ENCODE results near the gene POU3F3.

DNA sequence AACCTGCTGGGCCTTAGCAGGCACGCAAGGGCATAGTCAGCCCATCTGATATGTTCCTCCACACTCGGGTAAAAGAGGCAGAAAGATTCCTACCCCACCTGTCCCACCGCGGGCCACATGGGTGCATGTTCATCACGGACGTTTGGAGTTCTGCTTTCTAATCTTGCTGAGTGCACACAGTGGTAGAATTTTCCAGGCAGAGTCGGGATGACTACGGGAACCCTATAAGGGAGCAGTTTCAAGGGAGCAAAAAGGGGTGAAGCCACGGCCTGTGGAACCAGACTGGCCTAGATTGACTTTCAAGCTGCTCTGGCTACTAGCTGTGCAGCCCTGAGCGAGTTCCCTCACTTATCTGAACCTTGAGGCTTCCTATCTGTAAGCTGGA lies 36.8 kb downstream of the POU3F3 start:
- no peak for TF ChIP-seq EZH2 (IDR thresholded peaks at IDR 0.05; ENCODE audit: low read length)
- TF ChIP-seq, protein P1, sequence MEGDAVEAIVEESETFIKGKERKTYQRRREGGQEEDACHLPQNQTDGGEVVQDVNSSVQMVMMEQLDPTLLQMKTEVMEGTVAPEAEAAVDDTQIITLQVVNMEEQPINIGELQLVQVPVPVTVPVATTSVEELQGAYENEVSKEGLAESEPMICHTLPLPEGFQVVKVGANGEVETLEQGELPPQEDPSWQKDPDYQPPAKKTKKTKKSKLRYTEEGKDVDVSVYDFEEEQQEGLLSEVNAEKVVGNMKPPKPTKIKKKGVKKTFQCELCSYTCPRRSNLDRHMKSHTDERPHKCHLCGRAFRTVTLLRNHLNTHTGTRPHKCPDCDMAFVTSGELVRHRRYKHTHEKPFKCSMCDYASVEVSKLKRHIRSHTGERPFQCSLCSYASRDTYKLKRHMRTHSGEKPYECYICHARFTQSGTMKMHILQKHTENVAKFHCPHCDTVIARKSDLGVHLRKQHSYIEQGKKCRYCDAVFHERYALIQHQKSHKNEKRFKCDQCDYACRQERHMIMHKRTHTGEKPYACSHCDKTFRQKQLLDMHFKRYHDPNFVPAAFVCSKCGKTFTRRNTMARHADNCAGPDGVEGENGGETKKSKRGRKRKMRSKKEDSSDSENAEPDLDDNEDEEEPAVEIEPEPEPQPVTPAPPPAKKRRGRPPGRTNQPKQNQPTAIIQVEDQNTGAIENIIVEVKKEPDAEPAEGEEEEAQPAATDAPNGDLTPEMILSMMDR (optimal IDR thresholded peaks at IDR 0.05 in 1 of 3, IDR thresholded peaks at IDR 0.05 in 1 of 3, conservative IDR thresholded peaks at IDR 0.05 in 1 of 3; ENCODE audit: extremely low read depth in 1 of 3, insufficient read depth in 2 of 3, low read length in 3 of 3): no peak

Data from keratinocyte (primary cell).